MM.1S (cell line): ENCODE measurements around the gene CARMIL1.

Experiments
- DNase-seq: peaks from one replicate; pipeline ENCODE4 v3.0.0-alpha.2; 2015
- H2AFZ ChIP-seq: fragments of 300-600 bp; sonication (generic); 2 replicates; pipeline ENCODE4 v1.6.0; 2016; ENCODE audit warnings: antibody characterized with exemption, low read length
- H3F3A ChIP-seq: fragments of 300-600 bp; sonication (generic); 2 replicates; pipeline ENCODE4 v1.6.1; 2016; ENCODE audit warnings: mild to moderate bottlenecking, antibody characterized with exemption, low read length, moderate library complexity, mixed read lengths; ENCODE audit not compliant: insufficient read depth
- H3K27ac ChIP-seq: fragments of 300-600 bp; sonication (generic); 2 replicates; pipeline ENCODE4 v1.5.1; 2016; ENCODE audit warnings: mild to moderate bottlenecking, low read length
- H3K27me3 ChIP-seq: fragments of 300-600 bp; sonication (generic); replicated peaks from 2 replicates; pipeline ENCODE4 v1.6.0; 2016; ENCODE audit warnings: low read length; ENCODE audit not compliant: insufficient read depth
- H3K36me3 ChIP-seq: fragments of 300-600 bp; sonication (generic); replicated peaks from 2 replicates; pipeline ENCODE4 v1.6.1; 2016; ENCODE audit warnings: mild to moderate bottlenecking, low read length, mixed read lengths; ENCODE audit not compliant: insufficient read depth
- H3K4me1 ChIP-seq: fragments of 300-600 bp; sonication (generic); 2 replicates; pipeline ENCODE4 v1.6.1; 2016; ENCODE audit warnings: low read length, mixed read lengths
- H3K4me2 ChIP-seq: fragments of 300-600 bp; sonication (generic); 2 replicates; pipeline ENCODE4 v1.6.0; 2016; ENCODE audit warnings: low read depth, low read length
- H3K4me3 ChIP-seq: fragments of 300-600 bp; sonication (generic); 2 replicates; pipeline ENCODE4 v1.5.1; 2016; ENCODE audit warnings: low read length, mixed read lengths
- H3K79me2 ChIP-seq: fragments of 300-600 bp; sonication (generic); 2 replicates; pipeline ENCODE4 v1.6.1; 2016; ENCODE audit warnings: mixed run types, low read length, mixed read lengths
- H3K9ac ChIP-seq: fragments of 300-600 bp; sonication (generic); 2 replicates; pipeline ENCODE4 v1.6.1; 2016; ENCODE audit warnings: low read length, mixed read lengths
- H3K9me2 ChIP-seq: fragments of 300-600 bp; sonication (generic); replicated peaks from 2 replicates; pipeline ENCODE4 v1.6.1; 2016; ENCODE audit warnings: mild to moderate bottlenecking, low read length, mixed read lengths; ENCODE audit not compliant: insufficient read depth
- H3K9me3 ChIP-seq: fragments of 300-600 bp; sonication (generic); replicated peaks from 2 replicates; pipeline ENCODE4 v1.6.1; 2016; ENCODE audit warnings: mild to moderate bottlenecking, low read length, mixed read lengths; ENCODE audit not compliant: insufficient read depth
- H4K20me1 ChIP-seq: fragments of 300-600 bp; sonication (generic); 2 replicates; pipeline ENCODE4 v1.6.1; 2016; ENCODE audit warnings: mild to moderate bottlenecking, low read length, moderate library complexity, mixed read lengths; ENCODE audit not compliant: insufficient read depth
- EZH2 ChIP-seq: fragments of 300-600 bp; sonication (generic); optimal IDR thresholded peaks from 2 replicates; pipeline ENCODE3; 2017; ENCODE audit warnings: low read depth, mild to moderate bottlenecking, antibody characterized with exemption, low read length, mixed read lengths
- EZH2phosphoT487 ChIP-seq: fragments of 300-600 bp; sonication (generic); IDR thresholded peaks from 2 replicates; pipeline ENCODE4 v1.6.1; 2018; ENCODE audit warnings: antibody characterized with exemption, low read length
- TF ChIP-seq, protein P1 (sequence below): fragments of 300-600 bp; sonication (generic); IDR thresholded peaks from 2 replicates; pipeline ENCODE4 v1.5.1; 2016; ENCODE audit warnings: antibody characterized with exemption, low read length, mixed read lengths

The CARMIL1 gene

DNA sequence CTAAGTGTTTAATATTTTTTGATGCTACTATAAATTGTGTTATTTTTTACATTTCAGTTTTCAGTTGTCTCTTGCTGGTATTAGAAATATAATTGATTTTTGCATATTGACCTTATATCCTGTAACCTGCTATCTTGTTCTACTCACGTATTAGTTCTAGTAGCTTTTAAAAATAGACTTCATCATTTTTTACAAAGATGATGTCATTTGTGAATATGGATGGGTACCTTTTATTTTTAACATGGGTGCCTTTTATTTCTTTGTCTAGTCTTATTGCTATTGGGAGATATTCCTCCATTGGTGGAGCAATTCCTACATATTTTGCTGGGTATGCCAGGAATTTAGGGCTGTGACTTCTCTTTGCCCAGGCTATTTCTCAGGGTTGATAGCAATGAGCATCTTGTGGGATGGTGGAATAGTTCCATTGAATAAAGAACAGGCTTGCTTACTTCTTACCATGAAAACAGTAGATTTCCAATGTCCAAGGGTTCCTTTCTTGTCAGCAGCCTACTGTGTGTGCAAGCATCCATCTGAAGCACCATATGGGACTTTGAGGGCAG, 149.7 kb downstream of the CARMIL1 start:
- TF ChIP-seq EZH2 (no peak), EZH2phosphoT487 (no peak)
- TF ChIP-seq, protein P1, sequence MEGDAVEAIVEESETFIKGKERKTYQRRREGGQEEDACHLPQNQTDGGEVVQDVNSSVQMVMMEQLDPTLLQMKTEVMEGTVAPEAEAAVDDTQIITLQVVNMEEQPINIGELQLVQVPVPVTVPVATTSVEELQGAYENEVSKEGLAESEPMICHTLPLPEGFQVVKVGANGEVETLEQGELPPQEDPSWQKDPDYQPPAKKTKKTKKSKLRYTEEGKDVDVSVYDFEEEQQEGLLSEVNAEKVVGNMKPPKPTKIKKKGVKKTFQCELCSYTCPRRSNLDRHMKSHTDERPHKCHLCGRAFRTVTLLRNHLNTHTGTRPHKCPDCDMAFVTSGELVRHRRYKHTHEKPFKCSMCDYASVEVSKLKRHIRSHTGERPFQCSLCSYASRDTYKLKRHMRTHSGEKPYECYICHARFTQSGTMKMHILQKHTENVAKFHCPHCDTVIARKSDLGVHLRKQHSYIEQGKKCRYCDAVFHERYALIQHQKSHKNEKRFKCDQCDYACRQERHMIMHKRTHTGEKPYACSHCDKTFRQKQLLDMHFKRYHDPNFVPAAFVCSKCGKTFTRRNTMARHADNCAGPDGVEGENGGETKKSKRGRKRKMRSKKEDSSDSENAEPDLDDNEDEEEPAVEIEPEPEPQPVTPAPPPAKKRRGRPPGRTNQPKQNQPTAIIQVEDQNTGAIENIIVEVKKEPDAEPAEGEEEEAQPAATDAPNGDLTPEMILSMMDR, result no peak
- Histone ChIP-seq H3K27ac (no peak overlapping the region), H3K9ac (no peak overlapping the region), H3K4me2 (no peak overlapping the region), H3K9me3 (no peaks in the 10 kb centered on the region), H4K20me1 (no peaks in the 10 kb centered on the region), H3F3A (no peaks in the 10 kb centered on the region), H3K36me3 (no peaks in the 10 kb centered on the region), H3K4me3 (no peak overlapping the region), H3K9me2 (no peaks in the 10 kb centered on the region), H3K79me2 (peaks cover 68% of the 10 kb centered on the region), H3K27me3 (no peaks in the 10 kb centered on the region), H3K4me1 (peaks cover 12% of the 10 kb centered on the region; the same call in 1 of the 2 replicates), H2AFZ (no peak overlapping the region)
- DNase-seq, result no peak

DNA sequence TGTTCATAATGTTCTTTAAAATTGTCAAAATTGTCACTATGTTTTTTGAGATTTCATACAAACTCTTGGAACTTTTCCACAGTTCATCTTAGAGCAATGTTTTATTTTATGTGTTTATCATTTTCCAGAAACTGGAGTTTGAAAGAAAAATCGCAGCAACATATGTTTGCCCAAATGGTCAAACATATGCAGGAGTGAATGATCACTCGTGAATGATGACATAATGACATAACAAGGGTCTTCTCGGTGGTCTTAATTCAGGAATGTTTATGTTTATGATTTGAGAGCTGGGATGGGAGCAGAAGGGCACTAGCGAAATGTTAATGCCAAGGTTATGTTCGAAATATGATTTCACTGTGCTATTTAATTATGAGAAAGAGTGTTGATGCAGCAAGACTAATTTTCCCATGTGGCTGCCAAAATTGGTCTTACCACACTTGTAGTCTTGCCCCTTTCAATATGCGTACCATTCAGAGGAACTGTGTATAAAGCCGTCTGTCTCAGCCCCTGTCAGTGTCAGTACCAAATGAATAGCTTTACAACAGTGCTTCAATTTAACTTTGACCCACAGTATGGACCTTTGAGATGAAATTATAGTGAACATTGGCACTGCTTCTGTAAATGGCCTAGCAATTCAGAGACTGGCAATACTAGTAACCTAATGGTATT, 152.3 kb downstream of the CARMIL1 start:
- Histone ChIP-seq H3K9me2 (no peaks in the 10 kb centered on the region), H3K27me3 (no peaks in the 10 kb centered on the region), H3F3A (no peaks in the 10 kb centered on the region), H3K9ac (no peak overlapping the region), H3K9me3 (no peaks in the 10 kb centered on the region), H3K4me2 (no peak overlapping the region), H3K27ac (no peak overlapping the region), H2AFZ (no peak overlapping the region), H3K36me3 (no peaks in the 10 kb centered on the region), H3K4me3 (no peak overlapping the region), H4K20me1 (no peaks in the 10 kb centered on the region), H3K4me1 (peaks cover 3% of the 10 kb centered on the region; the same call in 1 of the 2 replicates), H3K79me2 (peaks cover 50% of the 10 kb centered on the region)
- no peak for TF ChIP-seq EZH2
- no peak for TF ChIP-seq EZH2phosphoT487
- TF ChIP-seq, protein P1, result no peak
- no peak for DNase-seq

DNA sequence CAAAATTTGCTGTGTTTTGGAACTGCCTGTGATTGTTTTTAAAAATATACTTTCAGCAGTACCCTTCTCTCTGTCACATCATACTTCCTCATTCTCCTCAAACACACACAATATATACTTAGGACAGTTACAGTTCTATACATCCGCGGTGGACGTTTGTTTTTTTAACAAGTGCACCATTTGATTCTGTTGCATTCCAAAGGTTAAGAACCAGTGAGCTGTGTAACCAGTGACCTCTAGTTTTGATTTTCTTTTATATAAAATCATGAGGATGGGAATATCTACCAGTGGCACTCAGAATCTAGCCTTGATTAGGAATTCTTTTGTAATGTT, 152.8 kb downstream of the CARMIL1 start:
- Histone ChIP-seq H3K27ac (no peak overlapping the region), H3K27me3 (no peaks in the 10 kb centered on the region), H3K9ac (no peak overlapping the region), H3K36me3 (no peaks in the 10 kb centered on the region), H3K4me1 (peaks cover 3% of the 10 kb centered on the region; the same call in 1 of the 2 replicates), H3K4me3 (no peak overlapping the region), H4K20me1 (no peaks in the 10 kb centered on the region), H3K9me2 (no peaks in the 10 kb centered on the region), H3K9me3 (no peaks in the 10 kb centered on the region), H3K4me2 (no peak overlapping the region), H2AFZ (no peak overlapping the region), H3K79me2 (peaks cover 49% of the 10 kb centered on the region), H3F3A (no peaks in the 10 kb centered on the region)
- no peak for DNase-seq
- TF ChIP-seq, protein P1, result no peak
- TF ChIP-seq EZH2, result no peak
- no peak for TF ChIP-seq EZH2phosphoT487
